B cell (primary cell): ENCODE results near the gene KIRREL3.

Source experiments
- EZH2 ChIP-seq: IDR thresholded peaks from 2 replicates; pipeline ENCODE4 v1.6.1; 2012; ENCODE audit warnings: borderline replicate concordance, low read depth, mild to moderate bottlenecking, moderate library complexity, low read length; ENCODE audit not compliant: insufficient read depth, poor library complexity, severe bottlenecking
- TF ChIP-seq, protein P1 (sequence below): fragments of 200-600 bp; IDR thresholded peaks from one replicate; pipeline ENCODE4 v1.8.0; 2022; ENCODE audit warnings: antibody characterized with exemption, mild to moderate bottlenecking

- TF ChIP-seq, protein P1, sequence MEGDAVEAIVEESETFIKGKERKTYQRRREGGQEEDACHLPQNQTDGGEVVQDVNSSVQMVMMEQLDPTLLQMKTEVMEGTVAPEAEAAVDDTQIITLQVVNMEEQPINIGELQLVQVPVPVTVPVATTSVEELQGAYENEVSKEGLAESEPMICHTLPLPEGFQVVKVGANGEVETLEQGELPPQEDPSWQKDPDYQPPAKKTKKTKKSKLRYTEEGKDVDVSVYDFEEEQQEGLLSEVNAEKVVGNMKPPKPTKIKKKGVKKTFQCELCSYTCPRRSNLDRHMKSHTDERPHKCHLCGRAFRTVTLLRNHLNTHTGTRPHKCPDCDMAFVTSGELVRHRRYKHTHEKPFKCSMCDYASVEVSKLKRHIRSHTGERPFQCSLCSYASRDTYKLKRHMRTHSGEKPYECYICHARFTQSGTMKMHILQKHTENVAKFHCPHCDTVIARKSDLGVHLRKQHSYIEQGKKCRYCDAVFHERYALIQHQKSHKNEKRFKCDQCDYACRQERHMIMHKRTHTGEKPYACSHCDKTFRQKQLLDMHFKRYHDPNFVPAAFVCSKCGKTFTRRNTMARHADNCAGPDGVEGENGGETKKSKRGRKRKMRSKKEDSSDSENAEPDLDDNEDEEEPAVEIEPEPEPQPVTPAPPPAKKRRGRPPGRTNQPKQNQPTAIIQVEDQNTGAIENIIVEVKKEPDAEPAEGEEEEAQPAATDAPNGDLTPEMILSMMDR = no peak
- no peak for TF ChIP-seq EZH2
Measured at GRCh38 chr11:126594921-126595367, 405.6 kb downstream of the KIRREL3 start.
